H1 (cell line): ENCODE measurements around the gene EPX. TPM values are rescaled to one million over a fixed set of nuclear protein-coding genes. Genes with fewer than 3 reads are reported as not detected.

Experiments used
- CTCF ChIA-PET: fragments of 300-600 bp; sonication (Branson Sonifier 250); formaldehyde crosslinking; loops from one replicate; lab custom pipeline; 2021; ENCODE audit not compliant: partially characterized antibody; lab: Charles Lee
- POLR2A ChIA-PET: fragments of 300-600 bp; sonication (Branson Sonifier 250); formaldehyde crosslinking; loops from one replicate; lab custom pipeline; 2021; ENCODE audit warnings: inconsistent platforms; ENCODE audit not compliant: partially characterized antibody; lab: Charles Lee
- DNase-seq, 2 experiments: peaks; one replicate each; pipeline versions ENCODE4 v3.0.0 to v3.0.0-alpha.2; 2010 to 2022; ENCODE audit warnings: low spot score in 2 of 2, low read depth in 1 of 2, mixed read lengths in 1 of 2
- FAIRE-seq: peaks from 2 replicates; lab custom pipeline; 2011; peaks lifted over from hg19 to GRCh38; lab: Jason Lieb, UNC
- H2AFZ ChIP-seq: 2 replicates; pipeline ENCODE4 v1.8.1; 2012; ENCODE audit warnings: low read length, inconsistent platforms
- H2AK5ac ChIP-seq: 2 replicates; pipeline ENCODE4 v1.6.1; 2013; ENCODE audit warnings: low read depth, low read length
- H2BK120ac ChIP-seq: replicated peaks from 2 replicates; pipeline ENCODE3; 2013; ENCODE audit warnings: low read depth, low read length, inconsistent platforms
- H2BK12ac ChIP-seq: 2 replicates; pipeline ENCODE4 v1.6.1; 2013; ENCODE audit warnings: low read depth, low read length
- H2BK15ac ChIP-seq: 2 replicates; pipeline ENCODE4 v1.6.1; 2013; ENCODE audit warnings: low read length
- H2BK20ac ChIP-seq: 2 replicates; pipeline ENCODE4 v1.6.1; 2013; ENCODE audit warnings: low read length
- H2BK5ac ChIP-seq: 2 replicates; pipeline ENCODE4 v1.6.1; 2013; ENCODE audit warnings: low read depth, low read length
- H3K14ac ChIP-seq: 2 replicates; pipeline ENCODE4 v1.6.1; 2013; ENCODE audit warnings: inconsistent platforms; ENCODE audit not compliant: insufficient read length
- H3K18ac ChIP-seq: 2 replicates; pipeline ENCODE4 v1.6.1; 2013; ENCODE audit warnings: low read length; ENCODE audit errors: extremely low read depth
- H3K23ac ChIP-seq: 2 replicates; pipeline ENCODE4 v1.6.1; 2013; ENCODE audit warnings: inconsistent platforms; ENCODE audit not compliant: insufficient read length
- H3K23me2 ChIP-seq: 2 replicates; pipeline ENCODE4 v1.6.1; 2013; ENCODE audit warnings: low read depth, low read length
- H3K27ac ChIP-seq: 2 replicates; pipeline ENCODE4 v1.6.1; 2011; ENCODE audit warnings: low read depth, low read length, inconsistent platforms
- H3K27me3 ChIP-seq, 4 experiments: replicated peaks in 1 of 4; 1 replicate in 1 of 4; 2 replicates in 3 of 4; pipeline versions ENCODE4 v1.6.1 to v1.8.1; 2011 to 2013; ENCODE audit warnings: low read length in 3 of 4, mild to moderate bottlenecking in 3 of 4, inconsistent platforms in 2 of 4, mixed read lengths in 2 of 4, moderate library complexity in 1 of 4; ENCODE audit not compliant: control insufficient read depth in 3 of 4, insufficient read depth in 3 of 4; ENCODE audit errors: extremely low read depth in 1 of 4
- H3K36me3 ChIP-seq, 4 experiments: 2 replicates each; pipeline versions ENCODE4 v1.6.1 to v1.8.1; 2011 to 2013; ENCODE audit warnings: mild to moderate bottlenecking in 4 of 4, low read length in 3 of 4, moderate library complexity in 2 of 4, control low read depth in 1 of 4, inconsistent platforms in 1 of 4; ENCODE audit not compliant: insufficient read depth in 4 of 4, control insufficient read depth in 2 of 4
- H3K4ac ChIP-seq: replicated peaks from 2 replicates; pipeline ENCODE3; 2013; ENCODE audit warnings: low read length, low read depth, mixed read lengths, inconsistent platforms; ENCODE audit not compliant: insufficient read length
- H3K4me1 ChIP-seq, 4 experiments: replicated peaks in 1 of 4; 1 replicate in 1 of 4; 2 replicates in 3 of 4; pipeline versions ENCODE4 v1.6.1 to v1.8.1; 2011 to 2013; ENCODE audit warnings: low read length in 3 of 4, inconsistent platforms in 2 of 4, mixed read lengths in 1 of 4; ENCODE audit not compliant: insufficient read depth in 4 of 4, control insufficient read depth in 3 of 4
- H3K4me2 ChIP-seq, 2 experiments: 2 replicates each; pipeline versions ENCODE4 v1.6.1 to v1.8.1; 2011 to 2013; ENCODE audit warnings: low read depth in 2 of 2, low read length in 2 of 2, control low read depth in 1 of 2, inconsistent platforms in 1 of 2, mild to moderate bottlenecking in 1 of 2; ENCODE audit not compliant: insufficient read depth in 1 of 2
- H3K4me3 ChIP-seq, 4 experiments: fragments of 200-600, 300-600 bp in 1 of 4; sonication (generic), shearing (Covaris generic), sonication (Bioruptor Twin) in 1 of 4; 2 replicates each; pipeline versions ENCODE4 v1.5.1 to v1.8.1; 2011 to 2016; ENCODE audit warnings: low read length in 4 of 4, low read depth in 3 of 4, control low read depth in 2 of 4, inconsistent platforms in 2 of 4, mild to moderate bottlenecking in 2 of 4, mixed read lengths in 1 of 4, moderate library complexity in 1 of 4; ENCODE audit not compliant: insufficient read depth in 2 of 4; ENCODE audit errors: extremely low read depth in 1 of 4
- H3K56ac ChIP-seq: replicated peaks from 2 replicates; pipeline ENCODE3; 2013; ENCODE audit warnings: low read depth, mild to moderate bottlenecking, mixed read lengths, low read length, inconsistent platforms; ENCODE audit not compliant: insufficient read length
- H3K79me1 ChIP-seq: 2 replicates; pipeline ENCODE4 v1.6.1; 2013; ENCODE audit warnings: low read depth, low read length, control low read depth
- H3K79me2 ChIP-seq, 2 experiments: 2 replicates each; pipeline versions ENCODE4 v1.6.1 to v1.8.1; 2012 to 2013; ENCODE audit warnings: low read length in 2 of 2, mild to moderate bottlenecking in 2 of 2, inconsistent platforms in 1 of 2; ENCODE audit not compliant: insufficient read depth in 2 of 2, control insufficient read depth in 1 of 2
- H3K9ac ChIP-seq, 4 experiments: replicated peaks in 1 of 4; 1 replicate in 1 of 4; 2 replicates in 3 of 4; pipeline versions ENCODE4 v1.6.1 to v1.8.1; 2011 to 2013; ENCODE audit warnings: low read depth in 3 of 4, low read length in 3 of 4, control low read depth in 2 of 4, mild to moderate bottlenecking in 2 of 4, moderate library complexity in 2 of 4, inconsistent platforms in 1 of 4; ENCODE audit errors: extremely low read depth in 1 of 4
- H3K9me3 ChIP-seq, 2 experiments: 2 replicates each; pipeline versions ENCODE4 v1.6.1 to v1.8.1; 2012 to 2013; ENCODE audit warnings: mild to moderate bottlenecking in 2 of 2, moderate library complexity in 2 of 2, control low read depth in 1 of 2, inconsistent platforms in 1 of 2, low read depth in 1 of 2, low read length in 1 of 2, mixed read lengths in 1 of 2; ENCODE audit not compliant: insufficient read depth in 2 of 2
- H4K20me1 ChIP-seq, 2 experiments: replicated peaks in 1 of 2; 2 replicates each; pipeline versions ENCODE3 to v1.8.1; 2011 to 2013; ENCODE audit warnings: inconsistent platforms in 2 of 2, low read length in 2 of 2, mild to moderate bottlenecking in 1 of 2; ENCODE audit not compliant: insufficient read depth in 2 of 2, control insufficient read depth in 1 of 2
- H4K5ac ChIP-seq: 2 replicates; pipeline ENCODE4 v1.6.1; 2013; ENCODE audit warnings: low read length, low read depth, mixed read lengths, inconsistent platforms; ENCODE audit not compliant: insufficient read length
- H4K8ac ChIP-seq: 2 replicates; pipeline ENCODE4 v1.8.0; 2013; ENCODE audit warnings: mild to moderate bottlenecking, moderate library complexity, low read length, inconsistent platforms; ENCODE audit not compliant: insufficient read depth; ENCODE audit errors: extremely low read depth
- H4K91ac ChIP-seq: replicated peaks from 2 replicates; pipeline ENCODE3; 2013; ENCODE audit warnings: low read length, mixed read lengths, inconsistent platforms; ENCODE audit not compliant: insufficient read length
- CBX5 ChIP-seq: fragments of 300-800, 300-1000 bp; sonication (generic); IDR thresholded peaks from 2 replicates; pipeline ENCODE4 v1.7.1; 2016; ENCODE audit warnings: antibody characterized with exemption, low read length, low read depth
- CBX8 ChIP-seq: fragments of 300-800, 300-1000 bp; sonication (generic); IDR thresholded peaks from 2 replicates; pipeline ENCODE4 v1.7.1; 2016; ENCODE audit warnings: low read depth, low read length, borderline replicate concordance
- CREB1 ChIP-seq: IDR thresholded peaks from 2 replicates; pipeline ENCODE4 v1.6.1; 2012; ENCODE audit warnings: inconsistent platforms
- EGR1 ChIP-seq: IDR thresholded peaks from 2 replicates; pipeline ENCODE4 v1.6.1; 2011; ENCODE audit warnings: low read depth, low read length, borderline replicate concordance
- EP300 ChIP-seq, 2 experiments: IDR thresholded peaks; 1 replicate in 1 of 2; 2 replicates in 1 of 2; pipeline ENCODE4 v1.6.1; 2011 to 2012; ENCODE audit warnings: low read depth in 2 of 2, low read length in 2 of 2, mild to moderate bottlenecking in 2 of 2, borderline replicate concordance in 1 of 2, inconsistent platforms in 1 of 2, moderate library complexity in 1 of 2
- EZH2 ChIP-seq: fragments of 200-600 bp; sonication (generic); IDR thresholded peaks from 2 replicates; pipeline ENCODE4 v1.7.1; 2012; ENCODE audit warnings: low read depth, mild to moderate bottlenecking, moderate library complexity, low read length, inconsistent platforms; ENCODE audit not compliant: severe bottlenecking
- SIN3A ChIP-seq, 2 experiments: IDR thresholded peaks in 1 of 2; conservative IDR thresholded peaks in 1 of 2; 2 replicates each; pipeline ENCODE4 v1.6.1; 2011 to 2012; ENCODE audit warnings: low read length in 2 of 2, improper control_type of control experiment in 1 of 2, low read depth in 1 of 2, mild to moderate bottlenecking in 1 of 2
- SP1 ChIP-seq: IDR thresholded peaks from 2 replicates; pipeline ENCODE4 v1.6.1; 2011; ENCODE audit warnings: low read depth, low read length
- TEAD4 ChIP-seq: IDR thresholded peaks from 2 replicates; pipeline ENCODE4 v1.6.1; 2012; ENCODE audit warnings: low read depth, low read length, inconsistent platforms, mixed read lengths
- WGBS, 2 experiments: shearing (Covaris generic) in 1 of 2; methylation state at CpG; one replicate each; pipeline versions ENCODE4 v1.1.6 to v1.1.7; 2013 to 2015; ENCODE audit warnings: low lambda C conversion rate in 2 of 2, mixed read lengths in 2 of 2, inconsistent platforms in 1 of 2, low coverage in 1 of 2, missing lambda C conversion rate in 1 of 2; ENCODE audit not compliant: insufficient replicate concordance in 2 of 2, insufficient coverage in 1 of 2, insufficient read length in 1 of 2; ENCODE audit errors: extremely low coverage in 1 of 2, missing lambda C conversion rate in 1 of 2; 5-methylcytosine and 5-hydroxymethylcytosine counted together
- polyA plus RNA-seq, 7 experiments: library from polyadenylated mRNA; depleted of rRNA in 3 of 7; stranded (reverse) in 5 of 7; unstranded in 2 of 7; fragments of >200 nt in 5 of 7; fragments of 200-250 nt in 2 of 7; gene quantifications; 1 replicate in 5 of 7; 2 replicates in 1 of 7; 4 replicates in 1 of 7; pipeline versions ENCODE4 v1.2.1 to v1.2.3, GENCODE V29; 2011 to 2013; ENCODE audit warnings: missing spikeins in 2 of 7, mixed read lengths in 2 of 7
- total RNA-seq: library from RNA; stranded (reverse); fragmentation: NEBNext Ultra II Directional; extraction: Animal tissue kit (Norgen Biotek cat#: 25700); gene quantifications from 2 replicates; pipeline ENCODE4 v1.2.1, GENCODE V29; 2021

Gene EPX
- total and polyA plus RNA-seq, 2 of the 8 experiments (the other 6 are each of a cell fraction or from before 2014, with no cell fraction given) = not detected

DNA sequence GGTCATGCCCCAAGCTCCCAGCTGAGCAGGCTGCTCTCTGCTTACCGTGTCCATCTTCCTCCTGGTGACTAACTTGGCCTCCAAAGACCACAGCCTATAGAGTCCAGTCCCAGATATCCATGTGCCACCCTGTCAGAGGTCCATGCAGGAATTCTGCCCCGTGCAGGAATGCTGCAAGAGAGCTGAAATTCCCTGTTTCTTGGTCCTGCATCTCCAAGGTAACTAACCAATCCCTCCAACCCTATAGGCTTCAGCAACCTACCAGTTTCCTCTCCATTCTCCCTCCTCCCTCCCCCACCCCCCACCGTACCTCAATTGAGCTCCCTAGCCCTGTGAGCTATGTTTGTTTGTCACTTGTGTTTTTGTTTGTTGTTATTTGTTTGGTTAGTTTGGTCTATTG is 36.2 kb downstream of the EPX start:
- peak overlapping the region in 1 of 2 experiments; percentile 22; a peak in 2 of 4 replicates for H3K4me2 ChIP-seq
- H3K27ac ChIP-seq = no peak overlapping the region
- peaks cover 1 to 18% (median 8%) of the 10 kb centered on the region in 4 experiments; a peak in 5 of 7 replicates for H3K27me3 ChIP-seq
- no peak overlapping the region for H3K4ac ChIP-seq
- H4K8ac ChIP-seq = no peak overlapping the region
- no peak overlapping the region for H4K5ac ChIP-seq
- H3K36me3 ChIP-seq = no peaks in the 10 kb centered on the region
- no peak overlapping the region for H3K4me3 ChIP-seq
- H3K9ac ChIP-seq = no peak overlapping the region
- WGBS, 2 experiments = 72% methylated on average over 3 of the region's 3 CpGs; no CpG with 5 or more reads in 1 of the 2 experiments
- H2BK120ac ChIP-seq = no peak overlapping the region
- no peaks in the 10 kb centered on the region for H3K79me2 ChIP-seq
- H3K4me1 ChIP-seq = peaks cover 0 to 4% (median 0%) of the 10 kb centered on the region in 4 experiments; a peak in 4 of 7 replicates
- no peak overlapping the region for H3K14ac ChIP-seq
- H2BK15ac ChIP-seq = no peak overlapping the region
- no peaks in the 10 kb centered on the region for H4K20me1 ChIP-seq
- DNase-seq (no peak), FAIRE-seq (no peak)
- H3K9me3 ChIP-seq = no peaks in the 10 kb centered on the region
- H2AK5ac ChIP-seq = no peak overlapping the region
- H2BK20ac ChIP-seq = peak overlapping the region; percentile 21; the same call in 1 of the 2 replicates
- H2AFZ ChIP-seq = no peak overlapping the region
- ChIA-PET CTCF (interaction anchor here (1.1 to 2.7 kb wide), 11 partner anchors 9 to 76 kb away, joined by 3 to 15 read pairs (median 6); partner anchors contain the start of gene MKS1), POLR2A (interaction anchor here (0.7 to 1.5 kb wide), 5 partner anchors 10 to 146 kb away, joined by 3 to 7 read pairs (median 4); partner anchors contain the start of genes DYNLL2, LPO and MKS1)
- TF ChIP-seq CBX5 (no peak), CBX8 (no peak), EGR1 (no peak), SP1 (no peak), EZH2 (no peak), CREB1 (no peak), TEAD4 (peak; percentile 35; the same call in 1 of the 2 replicates), SIN3A (conservative IDR thresholded peaks at IDR 0.05 in 1 of 2, IDR thresholded peaks at IDR 0.05 in 1 of 2; ENCODE audit: low read depth in 1 of 2, low read length in 2 of 2) (no peak), EP300 (IDR thresholded peaks at IDR 0.05; ENCODE audit: borderline replicate concordance in 1 of 2, low read depth in 2 of 2, low read length in 2 of 2) (no peak)
- no peaks in the 10 kb centered on the region for H3K23me2 ChIP-seq
- no peak overlapping the region for H2BK5ac ChIP-seq
- 0 out of 2 replicates have a peak overlapping the region, but pooled peaks have one; percentile 27 for H3K18ac ChIP-seq
- no peak overlapping the region for H4K91ac ChIP-seq
- H3K79me1 ChIP-seq = no peaks in the 10 kb centered on the region
- H3K23ac ChIP-seq = no peak overlapping the region
- H2BK12ac ChIP-seq = no peak overlapping the region
- no peak overlapping the region for H3K56ac ChIP-seq
